Measurements from ENCODE around the gene MRPL46. TPM values are rescaled to one million over a fixed set of nuclear protein-coding genes. Genes with fewer than 3 reads are reported as not detected.
A peak's percentile ranks its signal among the peaks of the same experiment; 100 is the strongest.

Gene MRPL46
- polyA plus RNA-seq (2013, experiment 1 of 4), result 26.3 TPM
- 30.2 TPM for polyA plus RNA-seq (2013, experiment 2 of 4)
- polyA plus RNA-seq (2013, experiment 3 of 4), result 31.6 TPM
- polyA plus RNA-seq (2013, experiment 4 of 4), result 30.4 TPM

DNA sequence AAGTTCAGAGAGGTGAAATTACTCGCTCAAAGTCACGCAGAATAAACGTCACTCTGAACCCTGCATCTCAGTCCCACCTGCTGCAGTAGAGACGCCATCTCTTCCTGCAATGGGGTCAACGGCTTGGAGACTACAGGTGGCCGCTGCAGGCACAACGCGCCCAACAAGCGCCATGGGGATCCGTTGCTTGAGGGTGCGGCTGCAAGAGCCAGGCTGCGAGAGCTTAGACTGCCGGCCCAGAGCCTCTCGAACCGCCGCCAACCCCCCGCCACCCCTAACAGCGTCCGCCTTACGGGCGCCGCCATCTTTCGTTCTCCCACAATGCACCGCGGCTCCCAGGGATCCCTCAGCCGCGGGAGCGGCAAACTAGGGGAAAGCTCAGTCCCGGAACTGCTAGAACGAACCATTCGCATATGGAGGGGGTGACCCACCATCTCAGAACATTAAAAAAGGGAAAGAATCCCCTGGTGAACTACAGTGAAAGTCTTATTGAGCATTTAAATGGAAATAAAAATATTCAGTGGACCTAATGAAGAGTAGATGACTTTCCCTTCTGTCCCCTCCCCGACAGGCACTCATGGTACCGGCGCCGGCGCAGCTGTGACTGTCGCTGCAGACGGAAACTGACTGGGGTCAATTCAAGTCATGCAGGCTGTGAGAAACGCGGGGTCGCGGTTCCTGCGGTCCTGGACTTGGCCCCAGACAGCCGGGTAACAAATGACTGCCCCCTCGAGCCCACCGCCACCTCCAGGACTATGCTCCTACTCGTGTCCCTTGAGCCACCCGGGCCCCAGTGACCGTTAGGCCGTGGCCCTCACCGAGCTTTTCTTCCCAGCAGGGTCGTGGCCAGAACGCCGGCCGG, at the start of gene MRPL46, which contains the start of gene MRPS11:
MRPL46 (minus strand) TSS at position 316 of the 862 bp plus-strand sequence; CDS start at position 305, 11 bp downstream.
MRPS11 (plus strand) TSS at position 636 of the 862 bp plus-strand sequence; CDS start at position 646, 10 bp downstream.
- peak within 1 kb of the TSS; percentile 93 for H3K4me3 ChIP-seq (ENCODE audit: insufficient read depth, low read depth, low read length)
- H3K36me3 ChIP-seq (ENCODE audit: control insufficient read depth, insufficient read depth, low read length), result peaks cover 18% of the 10 kb centered on the region
- no peaks in the 10 kb centered on the region for H3K9me3 ChIP-seq (ENCODE audit: control insufficient read depth, low read length)
- H3K4me1 ChIP-seq (ENCODE audit: control insufficient read depth, insufficient read depth, low read length), result no peaks in the 10 kb centered on the region
- H3K27me3 ChIP-seq (ENCODE audit: control insufficient read depth, insufficient read depth, low read length, poor library complexity, severe bottlenecking), result no peaks in the 10 kb centered on the region
- H3K27ac ChIP-seq (ENCODE audit: insufficient read depth, low read depth, low read length, poor library complexity, severe bottlenecking), result peak within 1 kb of the TSS; percentile 82
- WGBS, 2 experiments, result 0% methylated on average over 55 of the region's 55 CpGs

DNA sequence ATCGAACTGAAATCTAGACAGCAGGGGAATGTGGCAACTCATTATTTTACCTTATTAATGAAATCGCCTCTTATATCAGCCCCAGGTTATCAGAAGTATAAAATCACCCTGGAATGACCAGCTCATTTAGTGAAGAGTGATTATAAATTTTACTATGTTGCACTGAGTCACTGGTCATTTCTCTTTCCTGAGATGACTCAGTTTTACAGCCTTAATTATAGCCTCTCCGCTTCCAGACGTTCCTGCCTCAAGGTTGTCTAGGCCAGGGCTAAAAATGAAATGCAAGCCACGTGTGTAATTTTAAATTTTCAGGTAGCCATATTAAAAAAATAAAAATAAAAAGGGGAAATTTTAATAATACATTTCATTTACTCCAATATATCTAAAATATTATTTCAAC, 46.0 kb upstream of the MRPL46 start:
- H3K27me3 ChIP-seq (ENCODE audit: control insufficient read depth, insufficient read depth, low read length, poor library complexity, severe bottlenecking), result no peaks in the 10 kb centered on the region
- no peak overlapping the region for H3K4me3 ChIP-seq (ENCODE audit: insufficient read depth, low read depth, low read length)
- H3K9me3 ChIP-seq (ENCODE audit: control insufficient read depth, low read length), result no peaks in the 10 kb centered on the region
- H3K36me3 ChIP-seq (ENCODE audit: control insufficient read depth, insufficient read depth, low read length), result peaks cover 4% of the 10 kb centered on the region
- H3K27ac ChIP-seq (ENCODE audit: insufficient read depth, low read depth, low read length, poor library complexity, severe bottlenecking), result no peak overlapping the region
- H3K4me1 ChIP-seq (ENCODE audit: control insufficient read depth, insufficient read depth, low read length), result no peaks in the 10 kb centered on the region
- 92 to 96% methylated on average over 4 of the region's 5 CpGs for WGBS, 2 experiments

DNA sequence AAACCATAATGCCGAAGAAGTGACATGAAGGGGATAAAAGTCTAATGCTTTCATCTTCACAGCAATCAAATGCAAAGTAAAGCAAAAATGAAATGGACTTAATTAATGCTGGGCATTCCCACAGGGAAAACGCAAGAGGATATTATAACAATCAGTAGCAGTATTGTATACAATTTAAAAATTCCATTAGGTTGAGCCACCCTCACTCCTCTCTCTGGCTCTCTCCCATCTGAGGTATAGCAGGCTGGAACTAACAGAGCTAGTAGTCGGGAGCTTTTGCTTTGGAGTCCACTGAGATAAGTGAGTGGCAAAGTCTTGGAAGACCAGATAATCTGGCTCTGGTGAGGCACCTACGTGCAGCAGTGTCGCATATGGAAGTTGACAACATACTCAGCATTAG, 45.4 kb upstream of the MRPL46 start:
- H3K27ac ChIP-seq (ENCODE audit: insufficient read depth, low read depth, low read length, poor library complexity, severe bottlenecking), result no peak overlapping the region
- peaks cover 4% of the 10 kb centered on the region for H3K36me3 ChIP-seq (ENCODE audit: control insufficient read depth, insufficient read depth, low read length)

DNA sequence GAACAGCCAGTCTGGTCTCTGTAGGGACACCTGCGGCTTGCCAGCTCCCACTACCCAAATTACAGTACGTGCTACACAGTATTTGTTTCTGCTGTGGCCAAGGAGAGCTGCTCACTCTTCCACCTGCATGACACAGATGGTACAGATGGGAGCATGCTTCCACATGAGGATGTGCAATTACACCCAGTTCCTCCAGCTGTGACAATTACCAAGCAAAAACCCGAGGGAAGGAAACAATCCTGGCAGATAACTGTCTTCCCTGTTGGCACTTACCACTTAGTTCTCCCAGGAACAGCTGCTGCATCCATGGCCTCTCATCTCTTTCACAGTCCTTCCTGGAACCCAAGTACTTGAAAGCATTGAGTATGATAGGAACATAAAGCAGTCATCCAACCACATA, 44.9 kb upstream of the MRPL46 start:
- 93 to 96% methylated on average over 3 of the region's 3 CpGs for WGBS, 2 experiments
- no peaks in the 10 kb centered on the region for H3K9me3 ChIP-seq (ENCODE audit: control insufficient read depth, low read length)
- no peak overlapping the region for H3K27ac ChIP-seq (ENCODE audit: insufficient read depth, low read depth, low read length, poor library complexity, severe bottlenecking)
- no peaks in the 10 kb centered on the region for H3K4me1 ChIP-seq (ENCODE audit: control insufficient read depth, insufficient read depth, low read length)
- H3K27me3 ChIP-seq (ENCODE audit: control insufficient read depth, insufficient read depth, low read length, poor library complexity, severe bottlenecking), result no peaks in the 10 kb centered on the region
- H3K4me3 ChIP-seq (ENCODE audit: insufficient read depth, low read depth, low read length), result no peak overlapping the region
- peaks cover 4% of the 10 kb centered on the region for H3K36me3 ChIP-seq (ENCODE audit: control insufficient read depth, insufficient read depth, low read length)

More for the DNA sequence above, 45.4 kb upstream of the MRPL46 start:
- no peaks in the 10 kb centered on the region for H3K27me3 ChIP-seq (ENCODE audit: control insufficient read depth, insufficient read depth, low read length, poor library complexity, severe bottlenecking)
- no peaks in the 10 kb centered on the region for H3K4me1 ChIP-seq (ENCODE audit: control insufficient read depth, insufficient read depth, low read length)
- no peak overlapping the region for H3K4me3 ChIP-seq (ENCODE audit: insufficient read depth, low read depth, low read length)
- H3K9me3 ChIP-seq (ENCODE audit: control insufficient read depth, low read length), result no peaks in the 10 kb centered on the region
- WGBS, 2 experiments, result 96 to 97% methylated on average over 4 to 5 of the region's 5 CpGs

DNA sequence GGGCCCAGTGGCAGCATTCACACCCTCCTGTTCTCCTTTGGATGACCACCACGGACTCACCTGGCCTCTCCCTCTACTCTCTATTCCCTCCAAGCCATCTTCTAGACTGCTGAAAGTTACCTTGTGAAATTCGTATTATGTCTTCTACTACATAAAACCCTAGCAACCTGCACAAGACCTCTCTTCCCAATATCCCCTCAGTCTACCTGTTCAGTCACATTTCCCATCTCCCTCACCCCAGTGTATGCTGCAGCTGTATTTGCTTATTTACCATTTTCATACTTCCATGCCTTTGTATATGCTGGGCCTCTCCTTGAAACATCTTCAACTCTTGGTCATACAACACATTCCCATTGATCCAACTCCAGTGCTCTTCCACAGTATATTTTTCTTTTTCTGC, 44.0 kb upstream of the MRPL46 start:
- Histone ChIP-seq H3K4me1 (ENCODE audit: control insufficient read depth, insufficient read depth, low read length) (no peaks in the 10 kb centered on the region), H3K9me3 (ENCODE audit: control insufficient read depth, low read length) (no peaks in the 10 kb centered on the region), H3K27ac (ENCODE audit: insufficient read depth, low read depth, low read length, poor library complexity, severe bottlenecking) (no peak overlapping the region), H3K4me3 (ENCODE audit: insufficient read depth, low read depth, low read length) (no peak overlapping the region), H3K27me3 (ENCODE audit: control insufficient read depth, insufficient read depth, low read length, poor library complexity, severe bottlenecking) (no peaks in the 10 kb centered on the region), H3K36me3 (ENCODE audit: control insufficient read depth, insufficient read depth, low read length) (peaks cover 4% of the 10 kb centered on the region)
- 93 to 94% methylated on average over 2 of the region's 2 CpGs for WGBS, 2 experiments

DNA sequence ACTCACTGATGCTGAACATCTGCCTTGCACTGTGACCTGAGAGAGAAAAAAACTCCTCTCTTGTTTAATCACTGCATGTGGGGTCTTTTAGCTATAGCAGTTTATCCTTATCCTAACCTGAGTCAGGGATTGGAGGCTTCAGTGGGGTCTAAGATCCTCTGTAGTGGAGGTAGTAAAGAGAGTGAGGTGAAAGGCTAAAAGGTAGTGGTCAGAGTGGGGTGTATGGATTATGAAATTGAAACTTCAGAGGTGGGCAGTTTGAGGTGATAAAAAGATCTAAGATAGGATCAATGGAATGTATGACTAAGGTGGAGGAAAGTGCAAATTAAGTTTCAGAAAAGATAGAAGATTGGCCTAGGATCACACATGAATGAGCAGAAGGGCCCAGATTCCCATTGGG, 42.8 kb upstream of the MRPL46 start:
- Histone ChIP-seq H3K4me1 (ENCODE audit: control insufficient read depth, insufficient read depth, low read length) (no peaks in the 10 kb centered on the region), H3K36me3 (ENCODE audit: control insufficient read depth, insufficient read depth, low read length) (peaks cover 4% of the 10 kb centered on the region), H3K27ac (ENCODE audit: insufficient read depth, low read depth, low read length, poor library complexity, severe bottlenecking) (no peak overlapping the region), H3K9me3 (ENCODE audit: control insufficient read depth, low read length) (no peaks in the 10 kb centered on the region), H3K4me3 (ENCODE audit: insufficient read depth, low read depth, low read length) (no peak overlapping the region), H3K27me3 (ENCODE audit: control insufficient read depth, insufficient read depth, low read length, poor library complexity, severe bottlenecking) (no peaks in the 10 kb centered on the region)

DNA sequence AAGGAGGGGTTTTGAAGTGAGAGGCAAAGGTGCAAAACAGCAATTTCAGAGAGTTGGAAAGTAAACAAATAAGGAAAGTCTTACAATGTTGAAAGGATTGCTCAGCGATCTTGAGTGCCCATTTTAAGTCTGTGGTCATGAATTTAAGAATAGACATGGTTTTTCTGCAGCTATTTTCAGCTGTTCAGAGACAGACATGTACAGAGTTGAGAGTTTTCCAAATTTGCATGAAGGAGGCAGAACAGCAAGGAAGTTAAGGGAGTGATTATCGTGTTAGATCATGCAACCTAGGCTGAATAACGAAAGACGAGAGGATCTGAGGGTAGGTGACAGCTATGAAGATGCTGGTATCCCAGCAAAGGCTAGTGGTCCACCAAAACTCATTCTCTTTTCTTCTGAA, 42.1 kb upstream of the MRPL46 start:
- Histone ChIP-seq H3K4me1 (ENCODE audit: control insufficient read depth, insufficient read depth, low read length) (no peaks in the 10 kb centered on the region), H3K27ac (ENCODE audit: insufficient read depth, low read depth, low read length, poor library complexity, severe bottlenecking) (no peak overlapping the region)
- 95 to 97% methylated on average over 4 of the region's 4 CpGs for WGBS, 2 experiments

DNA sequence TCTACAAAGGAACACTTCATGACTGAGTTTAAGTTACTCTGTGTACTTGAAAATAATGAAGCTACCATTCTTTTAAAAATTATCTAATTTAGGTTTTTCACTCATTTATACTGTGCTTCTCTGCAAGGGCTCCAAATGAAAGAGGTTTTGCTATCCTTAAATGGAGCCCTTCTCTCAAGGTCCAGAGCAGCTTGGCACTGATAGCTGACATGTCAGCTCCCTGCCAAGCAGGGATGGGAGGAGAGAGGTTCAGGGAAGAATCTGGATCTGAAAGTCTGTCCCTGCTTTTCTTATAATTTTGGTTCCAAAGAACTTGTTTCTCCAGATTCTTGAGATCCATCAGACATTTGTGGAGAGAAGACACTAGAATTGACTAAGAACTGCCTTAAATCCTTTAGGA, 39.4 kb upstream of the MRPL46 start:
- Histone ChIP-seq H3K4me3 (ENCODE audit: insufficient read depth, low read depth, low read length) (no peak overlapping the region), H3K27ac (ENCODE audit: insufficient read depth, low read depth, low read length, poor library complexity, severe bottlenecking) (no peak overlapping the region), H3K36me3 (ENCODE audit: control insufficient read depth, insufficient read depth, low read length) (peaks cover 4% of the 10 kb centered on the region), H3K27me3 (ENCODE audit: control insufficient read depth, insufficient read depth, low read length, poor library complexity, severe bottlenecking) (no peaks in the 10 kb centered on the region), H3K4me1 (ENCODE audit: control insufficient read depth, insufficient read depth, low read length) (peaks cover 5% of the 10 kb centered on the region), H3K9me3 (ENCODE audit: control insufficient read depth, low read length) (no peaks in the 10 kb centered on the region)

More for the DNA sequence above, 42.1 kb upstream of the MRPL46 start:
- Histone ChIP-seq H3K27me3 (ENCODE audit: control insufficient read depth, insufficient read depth, low read length, poor library complexity, severe bottlenecking) (no peaks in the 10 kb centered on the region), H3K9me3 (ENCODE audit: control insufficient read depth, low read length) (no peaks in the 10 kb centered on the region), H3K4me3 (ENCODE audit: insufficient read depth, low read depth, low read length) (no peak overlapping the region), H3K36me3 (ENCODE audit: control insufficient read depth, insufficient read depth, low read length) (peaks cover 4% of the 10 kb centered on the region)

DNA sequence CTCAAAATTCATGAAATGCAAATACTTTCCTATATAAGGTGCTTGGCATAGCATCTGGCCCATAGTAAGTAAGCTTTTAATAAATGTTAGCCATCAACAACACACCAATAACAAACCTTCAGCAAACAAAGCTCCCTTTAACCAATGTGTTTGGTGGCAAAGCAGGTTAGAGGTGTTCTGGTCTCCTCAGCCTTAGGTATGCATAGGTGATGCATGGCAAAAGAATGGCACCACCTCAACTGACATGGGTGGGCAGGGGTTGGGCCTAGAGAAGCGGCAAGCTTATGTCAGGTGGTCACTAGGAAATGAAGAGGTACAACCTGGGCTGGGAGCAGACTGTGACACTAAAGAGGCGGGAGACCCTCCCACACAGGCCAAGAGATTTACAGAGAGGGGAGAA, 38.5 kb upstream of the MRPL46 start:
- H3K4me1 ChIP-seq (ENCODE audit: control insufficient read depth, insufficient read depth, low read length), result peaks cover 5% of the 10 kb centered on the region
- no peak overlapping the region for H3K4me3 ChIP-seq (ENCODE audit: insufficient read depth, low read depth, low read length)
- H3K9me3 ChIP-seq (ENCODE audit: control insufficient read depth, low read length), result no peaks in the 10 kb centered on the region
- no peaks in the 10 kb centered on the region for H3K27me3 ChIP-seq (ENCODE audit: control insufficient read depth, insufficient read depth, low read length, poor library complexity, severe bottlenecking)
- WGBS, 2 experiments, result 92 to 97% methylated on average over 2 of the region's 2 CpGs
- H3K27ac ChIP-seq (ENCODE audit: insufficient read depth, low read depth, low read length, poor library complexity, severe bottlenecking), result no peak overlapping the region
- peaks cover 4% of the 10 kb centered on the region for H3K36me3 ChIP-seq (ENCODE audit: control insufficient read depth, insufficient read depth, low read length)

DNA sequence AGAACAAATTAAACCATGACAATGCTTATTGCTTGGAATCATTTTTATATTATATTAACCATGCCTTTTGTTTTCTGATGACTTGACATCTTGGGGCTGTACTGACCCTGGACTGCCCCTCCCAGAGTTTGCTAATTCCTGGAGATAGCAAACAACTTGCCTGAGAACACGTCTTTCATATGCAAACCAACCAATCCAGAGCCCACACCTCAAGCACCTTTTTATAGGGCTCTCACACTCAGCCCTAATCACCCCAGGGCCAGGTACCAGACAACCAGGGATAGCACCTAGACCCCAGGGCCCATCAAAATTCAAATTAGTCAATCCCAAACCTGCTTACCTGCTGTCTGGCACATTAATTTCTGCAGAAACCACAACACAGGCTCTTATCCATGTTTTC, 37.3 kb upstream of the MRPL46 start:
- Histone ChIP-seq H3K4me1 (ENCODE audit: control insufficient read depth, insufficient read depth, low read length) (peaks cover 5% of the 10 kb centered on the region), H3K27ac (ENCODE audit: insufficient read depth, low read depth, low read length, poor library complexity, severe bottlenecking) (no peak overlapping the region), H3K4me3 (ENCODE audit: insufficient read depth, low read depth, low read length) (no peak overlapping the region), H3K27me3 (ENCODE audit: control insufficient read depth, insufficient read depth, low read length, poor library complexity, severe bottlenecking) (no peaks in the 10 kb centered on the region), H3K9me3 (ENCODE audit: control insufficient read depth, low read length) (no peaks in the 10 kb centered on the region), H3K36me3 (ENCODE audit: control insufficient read depth, insufficient read depth, low read length) (no peaks in the 10 kb centered on the region)
- 42 to 58% methylated on average over 1 of the region's 1 CpG for WGBS, 2 experiments

Measured in ectodermal cell (in vitro differentiated cells).